NCI-H1417 (cell line): ENCODE results near the gene MAP1LC3B.

Experiments
- DNase-seq, 3 experiments: peaks; one replicate each; lab custom pipeline; 2025; lab: John Stamatoyannopoulos, UW

The MAP1LC3B gene

GRCh38 chr16:87432330-87432915 is 40.3 kb downstream of the MAP1LC3B start:
- no peak for DNase-seq

GRCh38 chr16:87434146-87434667 is 42.1 kb downstream of the MAP1LC3B start:
- DNase-seq: no peak

- no peak for DNase-seq
Observed at GRCh38 chr16:87435372-87436224, 43.5 kb downstream of the MAP1LC3B start.

- no peak for DNase-seq
Observed at GRCh38 chr16:87436225-87437172, 44.4 kb downstream of the MAP1LC3B start.

- DNase-seq: no peak
Observed at GRCh38 chr16:87437327-87437726, 45.2 kb downstream of the MAP1LC3B start.

GRCh38 chr16:87437911-87438610 is 45.9 kb downstream of the MAP1LC3B start:
- DNase-seq: peak in 1 of 3 experiments; percentile 7

- no peak for DNase-seq
Observed at GRCh38 chr16:87438611-87438985, 46.5 kb downstream of the MAP1LC3B start.

GRCh38 chr16:87439926-87440325 is 47.8 kb downstream of the MAP1LC3B start:
- DNase-seq: no peak

- no peak for DNase-seq
Observed at GRCh38 chr16:87441886-87442580, 49.9 kb downstream of the MAP1LC3B start.

GRCh38 chr16:87442581-87442966 is 50.4 kb downstream of the MAP1LC3B start:
- no peak for DNase-seq

- DNase-seq: no peak
Observed at GRCh38 chr16:87443016-87443415, 50.9 kb downstream of the MAP1LC3B start.

GRCh38 chr16:87443964-87444363 is 51.8 kb downstream of the MAP1LC3B start:
- DNase-seq: no peak

GRCh38 chr16:87445486-87445885 is 53.4 kb downstream of the MAP1LC3B start:
- DNase-seq: no peak

GRCh38 chr16:87446479-87446878 is 54.3 kb downstream of the MAP1LC3B start:
- DNase-seq: no peak

GRCh38 chr16:87447323-87447722 is 55.2 kb downstream of the MAP1LC3B start:
- DNase-seq: no peak

- no peak for DNase-seq
Observed at GRCh38 chr16:87448866-87449265, 56.7 kb downstream of the MAP1LC3B start.

- DNase-seq: no peak
Observed at GRCh38 chr16:87451563-87452210, 59.6 kb downstream of the MAP1LC3B start.

- DNase-seq: no peak
Observed at GRCh38 chr16:87453326-87453725, 61.2 kb downstream of the MAP1LC3B start.
